ENCODE measurements around the gene ABLIM1.

Gene ABLIM1

GRCh38 chr10:114576132-114576487, 82.0 kb downstream of the ABLIM1 start:
- no peak for DNase-seq

GRCh38 chr10:114575417-114576131, 82.5 kb downstream of the ABLIM1 start:
- no peak for DNase-seq

- DNase-seq = no peak
Measured at GRCh38 chr10:114573330-114574045, 84.6 kb downstream of the ABLIM1 start.

GRCh38 chr10:114571316-114571999, 86.6 kb downstream of the ABLIM1 start:
- DNase-seq = no peak

GRCh38 chr10:114566064-114566463, 92.0 kb downstream of the ABLIM1 start:
- no peak for DNase-seq

- peak; percentile 63 for DNase-seq
Measured at GRCh38 chr10:114565066-114565465, 93.0 kb downstream of the ABLIM1 start.

GRCh38 chr10:114561008-114561523, 97.0 kb downstream of the ABLIM1 start:
- DNase-seq = no peak

- DNase-seq = no peak
Measured at GRCh38 chr10:114560144-114560543, 97.9 kb downstream of the ABLIM1 start.

GRCh38 chr10:114559636-114560035, 98.4 kb downstream of the ABLIM1 start:
- no peak for DNase-seq

GRCh38 chr10:114557854-114558253, 100.2 kb downstream of the ABLIM1 start:
- DNase-seq = no peak

GRCh38 chr10:114556236-114557122, 101.6 kb downstream of the ABLIM1 start:
- DNase-seq = no peak

- DNase-seq = no peak
Measured at GRCh38 chr10:114553436-114553835, 104.6 kb downstream of the ABLIM1 start.

GRCh38 chr10:114552050-114552449, 106.0 kb downstream of the ABLIM1 start:
- DNase-seq = no peak

GRCh38 chr10:114551636-114551972, 106.5 kb downstream of the ABLIM1 start:
- no peak for DNase-seq

- peak; percentile 18 for DNase-seq
Measured at GRCh38 chr10:114550756-114551635, 107.1 kb downstream of the ABLIM1 start.

- peak; percentile 38 for DNase-seq
Measured at GRCh38 chr10:114548662-114549061, 109.4 kb downstream of the ABLIM1 start.

- DNase-seq = no peak
Measured at GRCh38 chr10:114547514-114547913, 110.6 kb downstream of the ABLIM1 start.

GRCh38 chr10:114547056-114547455, 111.0 kb downstream of the ABLIM1 start:
- DNase-seq = no peak

- DNase-seq = no peak
Measured at GRCh38 chr10:114545819-114546218, 112.3 kb downstream of the ABLIM1 start.

- no peak for DNase-seq
Measured at GRCh38 chr10:114545071-114545470, 113.0 kb downstream of the ABLIM1 start.

GRCh38 chr10:114544045-114544659, 113.9 kb downstream of the ABLIM1 start:
- no peak for DNase-seq
